Transverse colon (tissue), 4 donors: ENCODE data around the gene CSH2. TPM values are rescaled to one million over a fixed set of nuclear protein-coding genes. Genes with fewer than 3 reads are reported as not detected.
"Not testable (repeated sequence)": the region's sequence is repeated elsewhere in the genome, so short reads cannot be mapped to it uniquely, and the experiment has no call there.

Experiments
- DNase-seq: peaks from one replicate; pipeline ENCODE4 v3.0.0-alpha.2; 2019
- H3K27ac ChIP-seq, 4 donors: fragments of 200-600 bp; sonication (generic); 2 replicates each; pipeline ENCODE4 v1.5.1; 2016 to 2018; ENCODE audit warnings: inconsistent platforms in 4 of 4
- H3K27me3 ChIP-seq: fragments of 200-600 bp; sonication (generic); 2 replicates; pipeline ENCODE4 v1.5.1; 2017; ENCODE audit warnings: inconsistent platforms
- H3K36me3 ChIP-seq, 4 donors: fragments of 200-600 bp; sonication (generic); 2 replicates each; pipeline ENCODE4 v1.5.1; 2017 to 2019; ENCODE audit warnings: inconsistent platforms in 4 of 4
- H3K4me1 ChIP-seq, 4 donors: fragments of 200-600 bp; sonication (generic); 2 replicates each; pipeline ENCODE4 v1.5.1; 2017 to 2020; ENCODE audit warnings: inconsistent platforms in 4 of 4
- H3K4me3 ChIP-seq, 4 donors: fragments of 200-600 bp; sonication (generic); 1 replicate in 1 of 4; 2 replicates in 3 of 4; pipeline versions ENCODE4 v1.5.1 to v1.6.1; 2017 to 2019; ENCODE audit warnings: inconsistent platforms in 4 of 4
- H3K9me3 ChIP-seq, 2 donors: fragments of 200-600 bp; sonication (generic); 2 replicates each; pipeline ENCODE4 v1.5.1; 2017 to 2019; ENCODE audit warnings: inconsistent platforms in 2 of 2
- EP300 ChIP-seq: sonication (generic); formaldehyde crosslinking; IDR thresholded peaks from one replicate; pipeline ENCODE4 v1.6.1; 2017; ENCODE audit warnings: antibody characterized with exemption, low read depth
- POLR2A ChIP-seq: fragments of 450-650 bp; IDR thresholded peaks from one replicate; pipeline ENCODE4 v1.6.1; 2016; ENCODE audit warnings: antibody characterized with exemption, mild to moderate bottlenecking, moderate library complexity
- POLR2AphosphoS5 ChIP-seq, 3 donors: sonication (generic); formaldehyde crosslinking; IDR thresholded peaks; one replicate each; pipeline ENCODE4 v1.6.1; 2016; ENCODE audit warnings: antibody characterized with exemption in 3 of 3
- WGBS, 2 donors: methylation state at CpG; one replicate each; pipeline ENCODE4 v1.1.5; 2018; ENCODE audit warnings: low coverage in 1 of 2; 5-methylcytosine and 5-hydroxymethylcytosine counted together
- in situ Hi-C, 4 donors: fragments of 200-750 bp; cut with MboI; loops; one replicate each; pipeline versions ENCODE4 v1.15.0 to v1.15.1; 2017; ENCODE audit warnings: low sequenced_read_pairs in 3 of 4, low pct_ligation_motif_present in 1 of 4, low pct_unique_long_range_greater_than_20kb in 1 of 4
- intact Hi-C: fragments of 100-400 bp; cut with DNase I; formaldehyde crosslinking; loops from one replicate; pipeline ENCODE4 v1.15.1; 2023; ENCODE audit warnings: low total_unique reads
- total RNA-seq, 4 donors: library from RNA; depleted of rRNA; stranded (reverse); fragments of >200 nt; gene quantifications; one replicate each; pipeline ENCODE4 v1.1.0, GENCODE V29; 2016
- TF ChIP-seq, protein P1 (sequence below), 5 experiments: fragments of 200-600 bp in 3 of 5; fragments of 450-650 bp in 2 of 5; sonication (generic) in 3 of 5; IDR thresholded peaks; 1 replicate in 2 of 5; 2 replicates in 3 of 5; pipeline ENCODE4 v1.5.1; 2016 to 2017; ENCODE audit warnings: antibody characterized with exemption in 5 of 5, inconsistent platforms in 3 of 5, mild to moderate bottlenecking in 2 of 5, moderate library complexity in 1 of 5

Gene CSH2
- total RNA-seq, 4 donors from 2014 or later = not detected

DNA sequence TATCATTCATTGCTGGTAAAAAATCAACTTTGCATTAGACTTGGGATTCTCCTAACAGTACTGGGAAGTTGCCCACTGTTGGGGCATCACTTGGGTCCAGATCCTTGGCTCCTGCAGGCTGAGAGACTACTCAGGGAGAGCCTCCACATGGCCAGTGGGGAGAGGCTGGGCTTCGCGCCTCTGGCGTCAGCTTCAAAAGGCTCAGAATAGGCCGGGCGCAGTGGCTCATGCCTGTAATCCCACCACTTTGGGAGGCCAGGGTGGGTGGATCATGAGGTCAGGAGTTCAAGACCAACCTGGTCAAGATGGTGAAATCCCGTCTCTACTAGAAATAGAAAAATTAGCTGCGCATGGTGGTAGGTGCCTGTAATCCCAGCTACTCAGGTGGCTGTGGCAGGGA is 41.0 kb upstream of the CSH2 start:
- H3K4me1 ChIP-seq = no peaks in the 10 kb centered on the region
- intact Hi-C loops = loop anchor here (10.0 kb wide), 1 partner anchor 370 kb away; no protein-coding TSS in a partner anchor
- H3K27ac ChIP-seq = no peak overlapping the region
- H3K36me3 ChIP-seq = no peaks in the 10 kb centered on the region
- peaks cover 7% of the 10 kb centered on the region for H3K27me3 ChIP-seq
- no peak for DNase-seq
- H3K4me3 ChIP-seq = no peak overlapping the region
- TF ChIP-seq POLR2AphosphoS5 (IDR thresholded peaks at IDR 0.05) = no peak
- no peak for TF ChIP-seq POLR2A
- no peak for TF ChIP-seq EP300
- TF ChIP-seq, protein P1, sequence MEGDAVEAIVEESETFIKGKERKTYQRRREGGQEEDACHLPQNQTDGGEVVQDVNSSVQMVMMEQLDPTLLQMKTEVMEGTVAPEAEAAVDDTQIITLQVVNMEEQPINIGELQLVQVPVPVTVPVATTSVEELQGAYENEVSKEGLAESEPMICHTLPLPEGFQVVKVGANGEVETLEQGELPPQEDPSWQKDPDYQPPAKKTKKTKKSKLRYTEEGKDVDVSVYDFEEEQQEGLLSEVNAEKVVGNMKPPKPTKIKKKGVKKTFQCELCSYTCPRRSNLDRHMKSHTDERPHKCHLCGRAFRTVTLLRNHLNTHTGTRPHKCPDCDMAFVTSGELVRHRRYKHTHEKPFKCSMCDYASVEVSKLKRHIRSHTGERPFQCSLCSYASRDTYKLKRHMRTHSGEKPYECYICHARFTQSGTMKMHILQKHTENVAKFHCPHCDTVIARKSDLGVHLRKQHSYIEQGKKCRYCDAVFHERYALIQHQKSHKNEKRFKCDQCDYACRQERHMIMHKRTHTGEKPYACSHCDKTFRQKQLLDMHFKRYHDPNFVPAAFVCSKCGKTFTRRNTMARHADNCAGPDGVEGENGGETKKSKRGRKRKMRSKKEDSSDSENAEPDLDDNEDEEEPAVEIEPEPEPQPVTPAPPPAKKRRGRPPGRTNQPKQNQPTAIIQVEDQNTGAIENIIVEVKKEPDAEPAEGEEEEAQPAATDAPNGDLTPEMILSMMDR (IDR thresholded peaks at IDR 0.05) = no peak
- in situ Hi-C loops = loop anchor here in 3 of 4 donors (10.0 to 25.0 kb wide), 5 partner anchors 98 to 373 kb away; partner anchors contain the start of genes ERN1 (in 3 of the 3) and ICAM2 (in 2 of the 3)
- 96% methylated on average over 7 of the region's 7 CpGs; no CpG with 5 or more reads in 1 of the 2 donors for WGBS, 2 donors
- H3K9me3 ChIP-seq = no peaks in the 10 kb centered on the region

DNA sequence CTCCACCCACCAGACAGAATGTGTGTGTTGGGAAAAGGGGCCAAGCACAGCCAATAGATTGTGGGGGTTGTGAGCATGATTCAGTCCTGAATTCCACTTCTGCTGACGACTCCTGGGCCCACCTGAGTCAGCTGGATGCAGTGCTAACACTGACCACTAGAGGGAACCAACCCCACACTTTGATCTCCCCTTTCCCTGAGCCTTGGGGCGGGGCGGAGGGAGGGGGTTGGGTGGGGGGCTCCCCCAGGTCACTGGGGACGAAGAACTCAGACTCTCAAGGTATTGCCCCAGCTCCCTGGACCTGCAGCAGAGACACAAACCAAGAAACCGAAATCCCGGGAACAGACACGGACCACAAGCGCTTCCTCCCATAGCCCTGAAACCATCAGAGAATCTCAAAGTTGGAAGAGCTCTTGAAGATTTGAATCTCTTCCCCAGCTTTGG is 38.2 kb upstream of the CSH2 start:
- H3K27ac ChIP-seq = no peak overlapping the region
- intact Hi-C loops (loop anchor here (10.0 kb wide), 1 partner anchor 373 kb away; no protein-coding TSS in a partner anchor), in situ Hi-C loops (loop anchor here in 3 of 4 donors (10.0 to 25.0 kb wide), 5 partner anchors 101 to 376 kb away; partner anchors contain the start of genes ERN1 (in 3 of the 3) and ICAM2 (in 2 of the 3))
- no peaks in the 10 kb centered on the region for H3K36me3 ChIP-seq
- no peak for TF ChIP-seq POLR2AphosphoS5 (IDR thresholded peaks at IDR 0.05)
- TF ChIP-seq, protein P1 (IDR thresholded peaks at IDR 0.05) = peak; percentile 43 to 92 (median 88)
- H3K27me3 ChIP-seq = peaks cover 7% of the 10 kb centered on the region
- H3K4me3 ChIP-seq = no peak overlapping the region
- H3K4me1 ChIP-seq = no peaks in the 10 kb centered on the region
- no peaks in the 10 kb centered on the region for H3K9me3 ChIP-seq
- WGBS, 2 donors = 37% methylated on average over 8 of the region's 8 CpGs; no CpG with 5 or more reads in 1 of the 2 donors
- DNase-seq = peak; percentile 44

DNA sequence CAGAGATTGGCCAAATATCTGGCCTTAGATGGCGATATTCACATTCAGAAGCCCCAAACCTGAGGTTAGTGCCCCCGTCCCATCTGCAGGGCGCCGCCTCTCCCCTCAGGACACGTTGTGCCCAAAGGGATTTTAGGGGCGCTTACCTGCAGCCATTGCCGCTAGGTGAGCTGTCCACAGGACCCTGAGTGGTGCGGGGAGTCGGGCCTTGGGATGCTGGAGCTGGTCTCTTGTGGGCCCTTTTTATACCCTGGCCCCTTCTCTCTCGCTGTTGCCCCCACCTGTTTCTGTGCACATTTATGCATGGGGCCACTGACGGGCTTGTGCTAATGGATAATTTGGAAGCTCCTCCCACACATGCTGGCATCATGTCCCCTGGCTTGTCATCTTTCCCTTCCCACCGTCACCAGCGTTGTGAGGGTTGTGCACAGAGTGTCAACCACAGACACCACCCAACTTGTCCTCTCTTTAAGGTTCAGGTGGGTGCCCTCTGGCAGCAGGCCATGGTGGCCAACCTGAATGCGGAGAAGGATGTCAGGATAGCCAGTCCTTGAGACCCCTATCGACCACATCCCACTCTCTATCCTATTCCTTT is 37.7 kb upstream of the CSH2 start, which contains the start of gene CSHL1:
Gene CSHL1, minus strand, starts transcription at position 218 of the 595 bp plus-strand sequence. Its CDS starts 62 bp downstream, at position 156.
- no peaks in the 10 kb centered on the region for H3K36me3 ChIP-seq
- no peak within 1 kb of the TSS for H3K27ac ChIP-seq
- no peak for TF ChIP-seq POLR2A
- TF ChIP-seq, protein P1 (IDR thresholded peaks at IDR 0.05) = no peak
- TF ChIP-seq POLR2AphosphoS5 (IDR thresholded peaks at IDR 0.05) = no peak
- no peak for TF ChIP-seq EP300
- intact Hi-C loops = loop anchor here (10.0 kb wide), 1 partner anchor 374 kb away; no protein-coding TSS in a partner anchor
- in situ Hi-C loops = loop anchor here in 3 of 4 donors (10.0 to 25.0 kb wide), 5 partner anchors 101 to 376 kb away; partner anchors contain the start of genes ERN1 (in 3 of the 3) and ICAM2 (in 2 of the 3)
- H3K27me3 ChIP-seq = peaks cover 7% of the 10 kb centered on the region
- no peaks in the 10 kb centered on the region for H3K4me1 ChIP-seq
- H3K9me3 ChIP-seq = no peaks in the 10 kb centered on the region
- WGBS, 2 donors = 84% methylated on average over 14 of the region's 15 CpGs; no CpG with 5 or more reads in 1 of the 2 donors
- DNase-seq = no peak
- H3K4me3 ChIP-seq = no peak within 1 kb of the TSS

DNA sequence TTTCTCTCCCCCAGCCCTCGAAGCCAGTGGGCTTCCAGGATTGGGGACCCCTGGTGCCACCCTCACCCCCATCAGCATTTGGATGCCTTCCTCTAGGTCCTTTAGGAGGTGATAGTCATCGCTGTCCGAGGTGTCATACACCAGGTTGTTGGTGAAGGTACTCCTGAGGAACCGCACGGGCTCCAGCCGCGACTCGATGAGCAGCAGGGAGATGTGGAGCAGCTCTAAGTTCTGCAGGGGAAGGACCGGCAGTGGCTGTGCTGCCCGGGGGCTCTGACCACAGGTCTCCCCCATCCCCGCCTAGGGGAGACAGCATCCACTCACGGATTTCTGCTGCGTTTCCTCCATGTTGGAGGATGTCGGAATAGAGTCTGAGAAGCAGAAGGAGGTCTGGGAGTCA is 36.6 kb upstream of the CSH2 start:
- in situ Hi-C loops = loop anchor here in 3 of 4 donors (10.0 to 25.0 kb wide), 5 partner anchors 102 to 377 kb away; partner anchors contain the start of genes ERN1 (in 3 of the 3) and ICAM2 (in 2 of the 3)

DNA sequence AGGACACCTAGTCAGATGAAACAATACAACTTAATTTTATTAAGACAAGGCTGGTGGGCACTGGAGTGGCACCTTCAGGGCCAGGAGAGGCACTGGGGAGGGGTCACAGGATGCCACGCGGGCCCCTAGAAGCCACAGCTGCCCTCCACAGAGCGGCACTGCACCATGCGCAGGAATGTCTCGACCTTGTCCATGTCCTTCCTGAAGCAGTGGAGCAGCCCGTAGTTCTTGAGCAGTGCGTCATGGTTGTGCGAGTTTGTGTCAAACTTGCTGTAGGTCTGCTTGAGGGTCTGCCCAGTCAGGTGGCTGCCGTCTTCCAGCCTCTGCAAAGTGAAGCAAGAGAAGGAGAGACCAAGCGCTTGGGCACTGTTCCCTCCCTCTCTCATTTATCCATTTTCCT is 36.1 kb upstream of the CSH2 start:
- DNase-seq, H3K4me3 ChIP-seq, H3K27me3 ChIP-seq, intact Hi-C loops, H3K27ac ChIP-seq, H3K4me1 ChIP-seq, H3K36me3 ChIP-seq, H3K9me3 ChIP-seq: not testable (repeated sequence)
- in situ Hi-C loops = loop anchor here in 3 of 4 donors (25.0 kb wide), 3 partner anchors 103 to 378 kb away; partner anchors contain the start of genes ERN1 (in 1 of the 3) and ICAM2 (in 1 of the 3)
- WGBS, 2 donors = 81% methylated on average over 10 of the region's 10 CpGs; no CpG with 5 or more reads in 1 of the 2 donors

More for the DNA sequence above, 36.6 kb upstream of the CSH2 start:
- Histone ChIP-seq H3K27ac (no peak overlapping the region), H3K27me3 (peaks cover 7% of the 10 kb centered on the region), H3K36me3 (no peaks in the 10 kb centered on the region), H3K4me3 (no peak overlapping the region), H3K4me1 (no peaks in the 10 kb centered on the region), H3K9me3 (no peaks in the 10 kb centered on the region)
- TF ChIP-seq, protein P1 (IDR thresholded peaks at IDR 0.05) = no peak
- TF ChIP-seq POLR2AphosphoS5 (IDR thresholded peaks at IDR 0.05) (no peak), EP300 (no peak), POLR2A (no peak)
- intact Hi-C loops = loop anchor here (10.0 kb wide), 1 partner anchor 375 kb away; no protein-coding TSS in a partner anchor
- DNase-seq = no peak
- 89% methylated on average over 8 of the region's 14 CpGs; no CpG with 5 or more reads in 1 of the 2 donors for WGBS, 2 donors

DNA sequence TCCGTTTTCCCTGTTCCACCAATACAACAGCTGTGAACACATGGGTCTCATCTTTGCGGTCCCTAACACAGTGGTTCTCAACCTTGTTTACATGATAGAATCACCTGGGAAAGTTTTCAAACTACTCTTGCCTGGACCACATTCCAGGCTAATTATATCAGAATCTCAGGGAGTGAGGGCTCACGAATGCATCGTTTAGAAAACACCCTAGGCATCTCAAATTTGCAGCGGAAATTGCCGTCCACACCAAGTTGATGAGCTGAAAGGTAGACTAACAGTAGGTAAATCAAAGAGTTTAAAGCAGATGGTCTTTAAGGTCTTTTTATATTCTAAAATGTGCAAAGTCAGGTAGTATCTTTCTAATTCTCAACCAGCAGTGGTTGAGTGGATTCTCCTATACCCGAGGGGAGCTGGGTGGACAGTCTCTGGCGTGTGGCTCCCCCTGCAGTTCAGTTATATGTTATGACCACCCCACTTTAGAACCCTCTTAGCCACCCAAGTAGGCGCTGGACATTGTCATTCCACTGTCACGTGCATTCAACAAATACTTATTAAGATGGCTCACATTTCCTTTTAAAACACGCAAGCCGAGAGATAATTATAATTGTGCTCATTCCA is 33.8 kb upstream of the CSH2 start:
- intact Hi-C loops, H3K4me3 ChIP-seq, H3K27me3 ChIP-seq, DNase-seq, H3K27ac ChIP-seq, H3K4me1 ChIP-seq, H3K36me3 ChIP-seq, H3K9me3 ChIP-seq: not testable (repeated sequence)
- in situ Hi-C loops = loop anchor here in 3 of 4 donors (25.0 kb wide), 3 partner anchors 105 to 380 kb away; partner anchors contain the start of genes ERN1 (in 1 of the 3) and ICAM2 (in 1 of the 3)
- WGBS, 2 donors = 0 to 67% methylated on average over 2 to 12 of the region's 12 CpGs
